Right renal cortex interstitium (tissue), 3 donors: ENCODE data around the gene GAS2. TPM values are rescaled to one million over a fixed set of nuclear protein-coding genes. Genes with fewer than 3 reads are reported as not detected.

Source experiments
- DNase-seq, 3 donors: peaks; one replicate each; pipeline ENCODE4 v3.0.0-alpha.2; 2013; ENCODE audit warnings: low read depth in 3 of 3, low spot score in 2 of 3
- polyA plus RNA-seq, 3 donors: library from polyadenylated mRNA; unstranded; fragments of 120-200 nt; gene quantifications; one replicate each; pipeline ENCODE4 v1.2.1, GENCODE V29; 2013; ENCODE audit not compliant: insufficient read length in 3 of 3

Gene GAS2
- polyA plus RNA-seq, 3 donors: 10.6 to 12.7 (median 10.8) TPM

DNA sequence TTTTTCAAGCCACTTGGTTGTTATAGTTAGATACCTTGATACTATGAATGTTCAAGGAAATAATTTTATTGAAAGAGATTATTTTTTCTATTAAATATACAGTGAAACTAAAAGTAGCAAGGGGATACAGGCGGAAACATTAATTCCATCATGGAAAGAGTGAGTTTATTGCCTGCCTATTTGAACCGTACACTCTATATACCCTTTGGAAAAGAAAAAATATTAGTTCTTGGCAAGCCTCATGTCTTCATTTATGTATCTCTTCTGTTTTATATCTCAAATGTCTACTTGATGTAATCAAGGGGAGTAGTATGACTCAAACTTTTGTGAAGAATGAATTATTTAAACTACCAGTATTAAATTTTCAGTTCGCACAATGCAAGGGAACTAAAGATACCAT, 54.0 kb downstream of the GAS2 start:
- no peak for DNase-seq

DNA sequence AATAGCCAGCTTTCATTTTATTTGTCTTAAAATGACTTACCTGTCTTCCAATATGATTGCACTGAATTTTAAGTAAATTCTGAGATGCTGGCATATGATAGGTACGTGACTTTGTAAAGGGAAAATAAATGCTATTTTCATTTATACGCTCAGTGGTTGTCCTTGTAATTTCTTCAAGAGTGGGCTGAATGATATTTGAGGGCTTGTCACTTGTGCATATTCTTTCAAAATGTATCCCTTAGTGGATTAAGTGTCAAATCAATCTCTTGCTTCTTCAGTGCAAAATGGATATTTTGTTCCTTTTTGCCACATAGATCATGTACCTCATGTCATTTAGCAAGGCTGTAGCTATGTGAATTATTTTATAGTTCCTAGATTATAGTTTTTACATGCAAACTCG, 56.9 kb downstream of the GAS2 start:
- no peak for DNase-seq

DNA sequence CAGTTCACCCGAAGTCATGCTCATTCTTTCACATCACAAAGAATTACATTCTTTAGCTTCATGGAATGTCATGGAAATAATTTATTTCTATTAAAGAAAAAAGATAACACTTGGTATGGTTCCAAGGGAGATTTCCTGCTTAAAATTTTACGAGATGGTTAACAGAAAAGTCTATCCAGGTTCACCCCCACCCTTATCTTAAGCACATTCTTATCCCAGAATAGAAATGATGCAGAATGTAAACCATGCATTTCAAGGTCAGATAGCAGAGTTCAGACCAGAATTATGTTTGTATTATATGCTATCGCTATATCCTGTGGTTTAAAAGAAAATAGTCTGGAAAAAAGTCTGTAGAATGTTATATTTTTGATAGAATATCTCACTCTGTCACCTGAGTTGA, 58.7 kb downstream of the GAS2 start:
- no peak for DNase-seq

DNA sequence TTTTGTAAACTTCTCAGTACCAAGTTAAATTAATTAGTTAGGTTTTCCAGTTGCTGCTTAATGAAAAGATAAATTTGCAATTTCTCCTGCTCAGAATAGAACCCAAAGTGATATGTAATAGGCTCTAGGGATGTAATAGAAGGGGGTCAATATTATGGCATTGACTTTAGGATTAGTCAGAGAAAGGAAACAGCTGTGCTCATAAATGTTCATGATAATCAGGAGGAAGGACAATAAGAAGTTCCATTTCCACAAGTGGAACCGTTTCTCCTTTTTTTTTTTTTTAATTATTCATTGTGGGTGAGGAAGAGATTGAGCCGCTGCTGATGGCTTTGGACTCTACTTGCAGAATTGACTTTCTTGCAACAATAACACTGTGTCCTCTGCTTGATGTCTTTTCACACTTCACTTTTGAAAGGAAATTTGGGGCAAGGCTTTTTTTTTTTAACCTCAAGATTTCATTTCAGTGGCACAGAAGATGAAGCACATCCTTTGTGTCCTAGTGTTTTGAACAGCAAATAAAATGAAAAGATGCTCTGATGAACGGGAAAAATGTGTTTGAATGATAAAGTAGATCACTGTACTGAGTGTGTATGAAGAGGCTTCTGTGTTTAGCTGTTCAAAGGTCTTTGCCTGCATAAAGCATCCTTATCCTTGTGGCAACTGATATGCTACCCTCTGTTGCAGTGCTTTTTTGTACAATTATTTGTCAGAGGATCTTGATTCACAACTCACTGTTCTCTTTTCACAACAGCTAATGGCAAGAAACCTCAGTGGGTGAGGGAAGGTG, 62.4 kb downstream of the GAS2 start:
- DNase-seq: no peak

DNA sequence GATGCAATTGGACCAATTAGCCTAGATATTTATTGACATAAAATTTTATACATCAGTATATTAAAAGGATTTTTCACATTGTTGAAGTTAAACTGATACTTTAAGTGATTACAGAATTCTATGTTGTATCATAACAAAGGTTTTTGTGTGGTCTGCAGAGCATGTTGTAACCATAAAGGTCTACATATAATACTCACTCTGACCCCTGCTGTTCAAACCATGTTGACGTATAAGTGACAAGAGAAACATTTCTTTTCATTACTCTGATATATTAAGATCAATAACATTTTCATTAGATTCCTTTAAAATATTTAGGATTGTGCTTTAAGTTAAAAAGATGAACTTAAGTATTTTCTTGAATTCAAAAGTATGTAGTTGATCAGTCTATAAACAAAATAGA, 63.9 kb downstream of the GAS2 start:
- DNase-seq: no peak

DNA sequence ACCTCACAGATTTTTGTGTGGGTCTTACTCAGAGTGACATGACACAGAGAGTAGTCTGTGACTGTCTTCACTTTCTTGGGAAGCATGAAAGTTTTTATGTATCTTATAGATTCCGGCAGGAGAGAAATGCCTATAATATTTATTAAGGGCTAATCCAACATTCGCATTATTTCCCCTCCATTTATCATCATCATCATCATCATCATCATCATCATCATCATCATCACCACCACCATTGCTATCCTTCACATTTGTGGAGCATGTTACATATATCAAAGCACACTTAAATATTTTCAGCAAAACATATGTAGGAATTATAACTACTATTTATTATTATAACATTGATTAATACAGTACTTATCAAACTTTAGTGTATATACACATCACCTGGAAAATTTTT, 66.2 kb downstream of the GAS2 start:
- DNase-seq: no peak

DNA sequence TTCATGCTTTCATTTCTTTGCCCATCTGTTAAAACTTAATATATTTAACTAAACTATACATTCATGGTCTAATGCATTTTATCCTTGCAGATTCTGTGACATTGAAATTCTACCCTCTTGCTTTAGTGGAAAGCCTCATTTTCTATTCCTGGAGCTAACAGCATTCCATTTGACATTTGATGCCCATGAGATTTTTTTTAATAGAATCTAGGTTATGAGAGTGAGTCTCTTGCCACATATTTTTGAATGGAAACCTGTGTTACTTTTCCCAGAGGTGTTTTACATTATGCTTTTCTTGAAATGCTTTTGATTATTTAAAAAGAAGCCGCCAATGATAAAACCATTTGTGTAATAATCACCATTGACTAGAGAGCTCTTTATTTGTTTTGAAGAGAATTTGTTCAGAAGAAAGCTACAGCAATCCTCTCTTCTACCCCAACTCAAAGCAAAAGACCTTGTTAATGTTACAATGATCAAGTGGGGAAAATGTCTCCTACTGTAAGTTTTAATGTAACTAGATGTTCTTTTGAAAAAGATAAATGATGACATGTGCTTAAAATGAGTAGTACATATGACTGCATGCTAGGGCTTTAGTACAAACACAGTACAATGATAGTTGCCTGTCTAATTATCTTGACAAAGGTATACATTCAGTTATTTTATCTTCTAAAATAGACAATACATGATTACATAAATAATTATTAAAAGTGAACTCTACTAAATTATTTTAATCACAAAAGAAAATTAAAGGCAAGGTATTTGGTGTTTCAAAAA, 67.3 kb downstream of the GAS2 start:
- DNase-seq: no peak

DNA sequence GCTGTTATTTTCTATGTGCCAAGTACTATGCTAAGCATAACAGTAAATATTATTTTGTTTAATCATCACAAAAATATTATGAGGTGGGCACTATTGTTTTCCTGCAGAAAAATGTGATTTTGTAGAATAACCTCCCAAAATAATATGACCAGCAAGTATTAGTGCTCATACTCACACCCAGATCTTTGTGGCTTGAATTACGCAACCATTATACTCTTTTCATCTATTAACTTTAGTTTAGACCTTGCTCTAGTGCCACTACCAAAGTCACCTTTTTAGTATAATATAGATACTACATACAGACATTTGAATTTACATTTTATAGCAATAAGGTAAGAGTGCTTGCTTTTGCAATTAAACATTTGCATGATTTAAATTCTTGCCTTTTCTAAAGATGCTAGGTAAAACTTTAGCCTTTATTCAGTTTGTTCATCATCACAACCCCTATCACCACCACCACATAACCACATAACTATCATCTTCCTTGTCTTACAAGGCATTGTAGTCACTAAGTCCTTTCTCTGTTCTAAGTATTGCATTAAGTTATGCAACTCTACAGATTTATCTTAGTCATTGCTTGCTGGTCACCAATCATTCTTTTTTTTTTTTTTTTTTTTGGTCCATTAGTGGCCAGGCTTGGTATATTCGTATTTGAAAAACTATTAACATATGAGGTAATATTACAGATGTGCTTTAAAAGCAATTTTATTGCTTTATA, 68.4 kb downstream of the GAS2 start:
- no peak for DNase-seq

DNA sequence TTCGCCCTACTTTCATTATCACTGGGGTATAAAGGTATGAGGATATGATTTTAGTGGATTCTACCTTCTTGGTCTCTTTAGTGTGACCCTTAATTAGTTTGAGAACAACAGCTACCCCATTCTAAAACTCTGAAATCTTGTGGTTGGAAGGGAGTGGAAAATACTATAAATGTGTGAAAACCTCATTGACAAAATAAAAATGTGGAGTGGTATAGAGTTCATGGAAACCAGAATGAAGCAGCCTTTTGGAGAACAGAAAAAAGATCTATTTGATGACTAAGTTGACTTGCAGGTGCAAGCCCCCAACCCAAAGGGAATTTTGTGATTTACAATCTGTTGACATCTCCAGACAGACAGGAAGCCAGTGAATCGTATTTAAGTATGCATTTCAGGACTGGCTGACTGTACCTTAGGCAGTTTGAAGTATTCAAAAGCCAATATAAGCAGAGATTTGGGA, 75.8 kb downstream of the GAS2 start:
- no peak for DNase-seq

DNA sequence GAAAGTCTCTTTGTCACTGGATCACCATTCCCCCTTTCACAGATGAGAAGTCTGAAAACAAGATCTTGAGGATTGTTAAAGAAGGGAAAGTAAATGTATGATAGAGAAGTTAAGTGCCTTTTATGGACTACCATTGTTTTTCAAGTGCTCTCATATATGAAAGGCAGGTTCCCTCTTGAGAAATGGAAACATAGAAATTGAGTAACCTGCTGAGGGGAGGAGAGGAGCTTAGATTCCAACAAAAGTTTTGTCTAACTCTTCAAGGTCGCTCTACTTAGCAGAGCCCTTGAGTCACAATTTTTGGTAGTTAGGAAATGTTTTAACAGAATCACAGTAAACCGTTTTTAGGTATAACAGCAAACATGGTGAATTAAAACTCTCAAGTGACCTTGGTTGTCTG, 83.1 kb downstream of the GAS2 start:
- no peak for DNase-seq

DNA sequence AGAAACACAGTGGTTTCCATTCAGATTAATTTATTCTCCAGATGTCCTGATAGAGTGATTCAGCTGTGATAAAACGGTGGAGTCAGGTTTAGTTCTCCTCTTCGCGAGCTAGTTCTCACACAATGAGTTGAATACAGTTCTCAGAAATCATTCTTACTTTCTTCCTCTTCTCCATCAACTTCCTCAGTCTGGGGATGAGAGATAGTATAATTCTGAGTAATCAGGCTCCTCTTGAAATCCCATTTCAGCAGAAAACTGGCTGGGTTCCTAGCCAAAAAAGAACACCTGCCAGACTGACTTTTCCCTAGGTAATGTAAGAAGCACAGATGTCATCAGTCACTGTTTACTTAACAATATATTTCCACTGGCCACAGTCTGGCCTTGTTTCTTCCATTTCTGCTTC, 86.5 kb downstream of the GAS2 start:
- no peak for DNase-seq

DNA sequence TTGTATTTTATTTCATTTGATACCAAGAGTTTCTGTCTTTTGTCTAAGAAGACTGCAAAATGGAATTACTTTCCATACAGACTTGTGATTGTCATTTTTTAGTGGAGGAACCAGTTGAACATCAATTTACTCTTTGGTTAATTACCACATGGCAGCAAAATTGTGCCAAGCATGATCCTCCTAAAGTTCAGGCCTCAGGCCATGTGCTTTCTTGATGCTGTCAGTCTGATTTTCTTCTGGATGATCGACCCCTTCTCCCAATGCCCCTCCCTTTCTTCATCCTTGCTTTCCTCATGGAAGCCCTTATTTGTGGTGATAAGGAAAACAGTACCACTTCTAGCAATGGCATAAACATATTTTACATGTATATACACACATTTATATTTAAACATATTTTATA, 87.0 kb downstream of the GAS2 start:
- no peak for DNase-seq

DNA sequence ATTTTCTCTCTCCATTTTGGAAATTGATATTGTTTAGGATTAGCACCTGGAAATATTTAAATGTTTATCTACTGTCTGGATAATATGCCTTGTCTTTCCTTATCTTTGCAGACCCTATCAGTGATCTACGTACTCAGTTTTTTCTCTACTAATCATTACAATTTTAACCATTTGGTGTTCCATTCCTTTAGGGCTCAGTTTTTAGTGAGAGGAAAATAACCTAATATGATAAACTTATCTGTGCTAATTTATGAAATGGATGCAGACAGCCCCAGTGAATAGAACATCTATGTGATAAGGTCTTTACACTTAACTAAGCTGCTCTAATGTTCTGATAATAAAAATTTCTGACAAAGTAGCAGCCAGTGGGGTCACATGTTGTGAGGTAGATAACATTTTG, 94.7 kb downstream of the GAS2 start:
- DNase-seq: no peak

DNA sequence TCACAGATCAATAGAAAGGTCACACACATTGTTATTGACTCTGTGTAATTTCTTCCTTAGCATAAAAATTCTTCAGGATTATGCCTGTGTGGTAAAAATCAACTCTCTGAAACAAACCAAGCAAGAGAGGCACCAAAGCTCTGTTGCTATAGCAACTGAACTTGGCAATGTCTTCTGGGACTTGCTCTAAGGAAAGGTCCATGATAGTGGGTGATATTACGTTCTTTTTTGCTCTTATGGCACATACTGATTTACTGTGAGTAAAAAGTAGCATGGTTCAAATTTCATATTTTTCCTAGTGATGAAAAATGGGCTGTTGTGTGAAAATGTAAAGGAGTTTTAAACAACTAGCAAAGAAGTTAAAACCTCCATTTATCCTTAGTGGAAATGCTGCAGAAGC, 96.8 kb downstream of the GAS2 start:
- DNase-seq: no peak

DNA sequence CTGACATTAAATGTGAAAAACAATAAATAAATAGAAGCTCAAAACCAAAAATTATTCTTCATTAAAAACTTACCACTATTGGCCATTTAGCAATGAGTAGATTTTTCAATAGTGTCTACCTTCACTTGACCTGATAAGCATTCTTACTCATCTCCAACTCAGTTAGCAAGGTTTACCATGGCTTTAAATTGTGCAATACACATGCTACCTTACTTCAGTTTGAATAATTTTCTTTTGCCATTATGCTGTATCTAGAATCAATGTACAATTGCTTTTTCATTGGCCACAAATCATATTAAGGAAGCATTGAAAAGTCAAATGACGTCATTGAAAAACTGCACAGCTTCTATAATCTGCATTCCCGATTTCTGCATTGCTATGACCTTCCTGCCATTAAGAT, 98.3 kb downstream of the GAS2 start:
- no peak for DNase-seq

DNA sequence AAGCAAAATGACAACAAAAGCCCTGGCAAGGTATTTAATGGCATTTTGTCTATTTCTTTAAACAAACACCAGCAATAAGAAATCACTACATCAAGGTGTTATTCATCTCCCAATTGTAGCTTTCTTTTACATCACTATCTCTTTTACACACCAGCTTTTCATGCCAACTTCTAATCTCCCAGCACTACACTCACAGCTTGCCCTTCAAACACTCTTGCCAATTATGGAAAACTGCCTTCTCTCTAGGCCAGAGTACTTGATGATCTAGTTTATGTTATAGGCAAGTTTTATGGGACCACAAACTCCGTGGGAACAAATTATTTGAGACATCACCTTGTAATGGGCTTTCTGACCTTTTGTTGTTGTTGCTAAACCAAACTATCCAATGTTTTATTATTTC, 101.9 kb downstream of the GAS2 start:
- DNase-seq: no peak

DNA sequence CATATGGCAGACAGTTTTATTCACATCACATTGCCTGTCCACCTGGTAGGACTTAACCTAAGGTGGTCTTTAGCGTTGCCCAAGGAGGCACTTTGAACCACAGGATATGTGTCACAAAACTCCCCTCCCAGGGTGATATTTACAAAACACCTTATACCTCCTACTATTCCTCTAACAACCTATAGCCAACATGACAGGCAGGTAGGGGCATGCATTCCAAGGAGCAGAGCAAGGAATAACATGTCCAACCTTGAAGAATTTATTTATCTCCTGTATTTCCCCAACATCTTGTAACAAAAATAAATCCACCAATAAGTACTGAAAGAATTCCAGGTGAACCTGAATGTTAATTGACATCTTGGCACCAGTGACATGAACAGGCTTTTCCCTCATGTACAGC, 102.7 kb downstream of the GAS2 start:
- no peak for DNase-seq

DNA sequence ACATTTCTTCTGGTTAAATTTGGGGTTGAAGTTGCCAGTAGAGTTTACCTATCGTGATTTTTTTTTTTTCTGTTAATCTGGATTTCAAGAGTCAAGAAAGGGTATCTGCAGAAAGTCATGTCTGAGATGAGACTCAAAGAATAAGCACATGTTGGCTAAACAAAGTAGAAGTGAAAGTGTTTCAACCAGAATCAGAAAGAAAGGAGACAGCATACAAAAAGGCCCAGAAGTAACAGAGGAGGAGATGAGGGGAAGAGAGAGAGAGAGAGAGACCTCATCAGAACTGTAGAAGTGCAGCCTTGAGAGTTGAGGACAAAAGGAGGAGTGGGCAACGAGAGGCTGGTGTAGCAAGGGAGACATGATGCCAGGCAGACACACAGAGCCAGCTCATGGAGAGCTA, 108.3 kb downstream of the GAS2 start:
- no peak for DNase-seq

DNA sequence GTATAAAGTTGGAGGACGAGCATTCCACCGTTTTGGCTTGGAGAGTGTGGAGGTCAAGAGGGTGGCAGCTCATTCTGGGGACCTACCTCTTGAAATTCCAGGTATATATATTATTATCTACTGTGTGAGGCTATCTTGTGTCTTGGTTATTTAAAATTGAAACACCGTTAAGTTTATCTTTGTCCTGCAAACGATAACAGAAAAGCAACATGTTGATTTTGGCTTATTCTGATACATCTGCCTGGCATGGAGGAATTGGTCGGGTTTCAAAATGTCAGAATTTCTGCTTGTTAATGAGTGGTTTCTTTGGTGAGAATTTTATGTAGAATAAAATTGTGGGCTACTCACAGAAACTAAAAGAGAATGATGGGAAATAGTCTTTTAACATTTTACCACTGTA, 108.8 kb downstream of the GAS2 start:
- no peak for DNase-seq

DNA sequence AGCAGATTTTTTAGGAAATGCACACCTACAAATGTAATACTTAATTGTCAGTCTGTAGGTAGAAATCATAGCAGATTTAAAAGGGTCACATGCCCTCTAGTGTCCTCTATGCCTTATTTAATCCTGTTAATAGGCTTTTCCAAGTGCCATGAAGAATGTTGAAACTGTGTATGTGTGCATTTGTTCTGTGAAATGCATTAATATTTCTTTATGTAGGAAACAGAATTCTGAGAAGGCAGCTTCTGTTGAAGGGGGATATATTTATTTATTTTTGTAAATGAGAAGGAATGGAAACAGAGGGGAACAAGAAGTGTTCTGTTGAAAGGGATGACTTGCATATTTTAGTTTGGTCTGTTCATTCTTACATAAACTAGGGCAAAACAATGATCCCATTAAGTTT, 112.2 kb downstream of the GAS2 start:
- no peak for DNase-seq

DNA sequence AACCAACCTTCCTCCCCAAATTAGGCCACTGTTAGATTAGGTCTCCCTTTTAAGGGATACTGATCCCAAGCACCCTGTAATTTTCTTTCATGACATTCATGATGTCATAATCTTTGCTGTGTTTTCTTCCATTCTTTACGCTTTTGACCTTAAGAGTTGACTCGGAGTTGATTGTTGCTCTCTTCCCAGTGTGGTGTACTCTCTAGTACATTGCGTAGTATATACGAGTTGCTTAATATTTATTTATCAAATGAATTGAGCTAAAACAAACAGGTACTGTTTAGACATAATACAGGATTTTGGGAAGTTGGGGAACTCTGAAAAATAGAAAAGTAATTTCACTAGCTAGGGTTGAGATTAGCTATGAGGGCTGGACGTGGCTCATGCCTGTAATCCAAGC, 113.4 kb downstream of the GAS2 start:
- no peak for DNase-seq
